HepG2 (cell line): ENCODE data around the gene LIME1. TPM values are rescaled to one million over a fixed set of nuclear protein-coding genes. Genes with fewer than 3 reads are reported as not detected.

ENCODE experiments used
- AGO1 ChIP-seq: fragments of 200-400 bp; formaldehyde crosslinking; IDR thresholded peaks from 2 replicates; pipeline ENCODE4 v1.6.1; 2017; ENCODE audit warnings: mild to moderate bottlenecking, low read depth, low read length, moderate library complexity; ENCODE audit not compliant: poor library complexity, severe bottlenecking
- CEBPG ChIP-seq: IDR thresholded peaks from 2 replicates; pipeline ENCODE4 v1.6.1; 2016
- CHD2 ChIP-seq: IDR thresholded peaks from 2 replicates; pipeline ENCODE4 v1.6.1; 2011; ENCODE audit warnings: low read depth, low read length, improper control_type of control experiment
- FOXA3 ChIP-seq: IDR thresholded peaks from 2 replicates; pipeline ENCODE4 v1.6.1; 2016; ENCODE audit warnings: missing genetic modification reagents, missing compliant biosample characterization
- HHEX ChIP-seq: IDR thresholded peaks from 2 replicates; pipeline ENCODE4 v1.6.1; 2016; ENCODE audit warnings: control low read depth
- IKZF1 ChIP-seq: fragments of 450-650 bp; IDR thresholded peaks from 2 replicates; pipeline ENCODE4 v1.7.1; 2016
- KDM3A ChIP-seq: IDR thresholded peaks from 2 replicates; pipeline ENCODE4 v1.6.1; 2018; ENCODE audit warnings: low read depth, missing compliant biosample characterization
- KLF11 ChIP-seq: IDR thresholded peaks from 2 replicates; pipeline ENCODE4 v1.6.1; 2016; ENCODE audit warnings: missing compliant biosample characterization
- RARA ChIP-seq: IDR thresholded peaks from 2 replicates; pipeline ENCODE4 v1.6.1; 2016; ENCODE audit warnings: missing genetic modification reagents, missing compliant biosample characterization
- REXO4 ChIP-seq: sonication (generic); formaldehyde crosslinking; IDR thresholded peaks from 2 replicates; pipeline ENCODE4 v1.8.0; 2022; ENCODE audit warnings: missing genetic modification reagents, mild to moderate bottlenecking, borderline replicate concordance
- SMAD9 ChIP-seq: sonication (generic); formaldehyde crosslinking; IDR thresholded peaks from 2 replicates; pipeline ENCODE4 v1.5.1; 2020; ENCODE audit warnings: mild to moderate bottlenecking, missing genetic modification reagents
- ZFP1 ChIP-seq: IDR thresholded peaks from 2 replicates; pipeline ENCODE4 v1.6.1; 2016
- ZNF101 ChIP-seq: sonication (generic); formaldehyde crosslinking; IDR thresholded peaks from 2 replicates; pipeline ENCODE4 v1.4.0; 2020; ENCODE audit warnings: mild to moderate bottlenecking, low read depth, missing genetic modification reagents, borderline replicate concordance
- ZNF335 ChIP-seq: sonication (generic); formaldehyde crosslinking; IDR thresholded peaks from 2 replicates; pipeline ENCODE4 v1.4.0; 2020; ENCODE audit warnings: missing genetic modification reagents
- ZNF768 ChIP-seq: sonication (generic); formaldehyde crosslinking; IDR thresholded peaks from 2 replicates; pipeline ENCODE4 v1.4.0; 2020; ENCODE audit warnings: missing genetic modification reagents
- ZSCAN20 ChIP-seq: sonication (generic); formaldehyde crosslinking; IDR thresholded peaks from 2 replicates; pipeline ENCODE4 v1.4.0; 2020; ENCODE audit warnings: missing genetic modification reagents, mild to moderate bottlenecking, borderline replicate concordance
- ZSCAN9 ChIP-seq: IDR thresholded peaks from 2 replicates; pipeline ENCODE4 v1.6.1; 2016; ENCODE audit warnings: borderline replicate concordance
- polyA plus RNA-seq, 8 experiments: library from polyadenylated mRNA; depleted of rRNA in 3 of 8; stranded (reverse) in 7 of 8; unstranded in 1 of 8; fragments of >200 nt; fragmentation: Illumina TruSeq in 4 of 8; extraction: Trizol in 4 of 8; gene quantifications; 2 replicates each; pipeline versions ENCODE4 v1.2.1 to v1.2.3, GENCODE V29; 2011 to 2016; ENCODE audit warnings: low read depth in 4 of 8, missing spikeins in 1 of 8, mixed read lengths in 1 of 8; ENCODE audit not compliant: insufficient read depth in 1 of 8
- total RNA-seq, 5 experiments: library from RNA; depleted of rRNA; stranded (reverse); fragments of >200 nt; fragmentation: Illumina TruSeq; extraction: Trizol; gene quantifications; 2 replicates each; pipeline ENCODE4 v1.2.3, GENCODE V29; 2016; ENCODE audit warnings: low read depth in 1 of 5
- TF ChIP-seq, protein P1 (sequence below), 2 experiments: sonication (generic) in 1 of 2; formaldehyde crosslinking in 1 of 2; IDR thresholded peaks; 2 replicates each; pipeline versions ENCODE4 v1.4.0 to v1.6.1; 2018 to 2020; ENCODE audit warnings: missing genetic modification reagents in 2 of 2, borderline replicate concordance in 1 of 2, low read depth in 1 of 2, mild to moderate bottlenecking in 1 of 2, missing biosample characterization in 1 of 2
- TF ChIP-seq, protein P2 (sequence below): sonication (generic); formaldehyde crosslinking; conservative IDR thresholded peaks from 2 replicates; pipeline ENCODE4 v1.5.0; 2020; ENCODE audit warnings: missing genetic modification reagents
- TF ChIP-seq, protein P3 (sequence below): IDR thresholded peaks from 2 replicates; pipeline ENCODE4 v1.4.0; 2020; ENCODE audit warnings: mild to moderate bottlenecking, missing genetic modification reagents
- TF ChIP-seq, protein P4 (sequence below): sonication (generic); formaldehyde crosslinking; IDR thresholded peaks from 2 replicates; pipeline ENCODE4 v1.4.0; 2020; ENCODE audit warnings: missing genetic modification reagents

LIME1 gene
- total and polyA plus RNA-seq, 2 of the 13 experiments (the other 11 are each of a cell fraction or from before 2014, with no cell fraction given) = 13.0 to 61.5 TPM

DNA sequence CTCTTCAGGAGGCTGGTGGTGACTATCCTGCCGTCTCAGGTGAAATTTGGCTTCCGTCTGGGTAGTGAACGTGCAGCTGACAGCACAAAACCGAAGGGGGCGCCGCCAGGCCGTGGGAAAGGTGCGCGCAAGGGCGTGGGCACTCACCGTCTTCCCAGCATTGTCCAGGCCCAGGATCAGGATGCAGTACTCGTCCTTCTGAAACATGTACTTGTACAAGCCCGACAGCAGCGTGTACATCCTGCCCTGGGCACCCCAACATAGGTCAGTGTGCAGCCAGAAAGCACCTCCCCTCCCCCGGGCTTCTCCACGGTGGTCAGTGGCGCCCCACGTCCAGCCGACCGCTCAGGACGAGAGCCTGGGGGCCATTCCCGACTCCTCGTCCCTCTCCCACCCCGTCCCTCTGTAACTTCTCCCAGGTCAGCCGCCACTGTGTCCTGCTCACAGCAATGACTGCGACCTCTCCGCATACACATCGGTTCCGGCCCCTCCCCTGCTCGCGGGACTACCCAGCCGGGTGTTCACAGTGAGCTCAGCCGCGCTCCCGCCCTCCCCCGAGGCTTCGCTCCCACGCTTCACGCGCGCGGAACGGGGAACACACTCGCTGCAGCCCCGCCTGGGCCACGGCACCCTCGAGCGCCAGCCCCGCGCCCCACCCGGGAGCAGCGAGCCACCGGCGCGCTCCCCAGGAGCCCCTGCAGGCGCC, 29.5 kb upstream of the LIME1 start (continued):
- TF ChIP-seq, protein P1, sequence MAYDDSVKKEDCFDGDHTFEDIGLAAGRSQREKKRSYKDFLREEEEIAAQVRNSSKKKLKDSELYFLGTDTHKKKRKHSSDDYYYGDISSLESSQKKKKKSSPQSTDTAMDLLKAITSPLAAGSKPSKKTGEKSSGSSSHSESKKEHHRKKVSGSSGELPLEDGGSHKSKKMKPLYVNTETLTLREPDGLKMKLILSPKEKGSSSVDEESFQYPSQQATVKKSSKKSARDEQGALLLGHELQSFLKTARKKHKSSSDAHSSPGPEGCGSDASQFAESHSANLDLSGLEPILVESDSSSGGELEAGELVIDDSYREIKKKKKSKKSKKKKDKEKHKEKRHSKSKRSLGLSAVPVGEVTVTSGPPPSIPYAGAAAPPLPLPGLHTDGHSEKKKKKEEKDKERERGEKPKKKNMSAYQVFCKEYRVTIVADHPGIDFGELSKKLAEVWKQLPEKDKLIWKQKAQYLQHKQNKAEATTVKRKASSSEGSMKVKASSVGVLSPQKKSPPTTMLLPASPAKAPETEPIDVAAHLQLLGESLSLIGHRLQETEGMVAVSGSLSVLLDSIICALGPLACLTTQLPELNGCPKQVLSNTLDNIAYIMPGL (CRISPR knock-in tag; IDR thresholded peaks at IDR 0.05; ENCODE audit: borderline replicate concordance in 1 of 2, low read depth in 1 of 2) = peak; percentile 97
- TF ChIP-seq, protein P2, sequence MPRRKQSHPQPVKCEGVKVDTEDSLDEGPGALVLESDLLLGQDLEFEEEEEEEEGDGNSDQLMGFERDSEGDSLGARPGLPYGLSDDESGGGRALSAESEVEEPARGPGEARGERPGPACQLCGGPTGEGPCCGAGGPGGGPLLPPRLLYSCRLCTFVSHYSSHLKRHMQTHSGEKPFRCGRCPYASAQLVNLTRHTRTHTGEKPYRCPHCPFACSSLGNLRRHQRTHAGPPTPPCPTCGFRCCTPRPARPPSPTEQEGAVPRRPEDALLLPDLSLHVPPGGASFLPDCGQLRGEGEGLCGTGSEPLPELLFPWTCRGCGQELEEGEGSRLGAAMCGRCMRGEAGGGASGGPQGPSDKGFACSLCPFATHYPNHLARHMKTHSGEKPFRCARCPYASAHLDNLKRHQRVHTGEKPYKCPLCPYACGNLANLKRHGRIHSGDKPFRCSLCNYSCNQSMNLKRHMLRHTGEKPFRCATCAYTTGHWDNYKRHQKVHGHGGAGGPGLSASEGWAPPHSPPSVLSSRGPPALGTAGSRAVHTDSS (CRISPR knock-in tag) = no peak
- TF ChIP-seq ZNF768 (CRISPR knock-in tag) (peak; percentile 43; the same call in 1 of the 2 replicates), ZNF101 (no peak), ZSCAN20 (CRISPR knock-in tag) (no peak), SMAD9 (CRISPR knock-in tag) (0 out of 2 replicates have a peak, but pooled peaks have one; percentile 17), ZSCAN9 (CRISPR knock-in tag) (0 out of 2 replicates have a peak, but pooled peaks have one; percentile 38), HHEX (CRISPR knock-in tag) (no peak), CHD2 (0 out of 2 replicates have a peak, but pooled peaks have one; percentile 24), ZFP1 (CRISPR knock-in tag) (0 out of 2 replicates have a peak, but pooled peaks have one; percentile 21), KLF11 (CRISPR knock-in tag) (peak; percentile 66; the same call in 1 of the 2 replicates), REXO4 (CRISPR knock-in tag) (no peak), RARA (CRISPR knock-in tag) (peak; percentile 53; the same call in 1 of the 2 replicates), FOXA3 (CRISPR knock-in tag) (peak; percentile 46; the same call in 1 of the 2 replicates), AGO1 (peak; percentile 6), IKZF1 (no peak), CEBPG (peak; percentile 11; the same call in 1 of the 2 replicates), KDM3A (peak; percentile 96), ZNF335 (no peak; the same call in 1 of the 2 replicates)
- TF ChIP-seq, protein P3, sequence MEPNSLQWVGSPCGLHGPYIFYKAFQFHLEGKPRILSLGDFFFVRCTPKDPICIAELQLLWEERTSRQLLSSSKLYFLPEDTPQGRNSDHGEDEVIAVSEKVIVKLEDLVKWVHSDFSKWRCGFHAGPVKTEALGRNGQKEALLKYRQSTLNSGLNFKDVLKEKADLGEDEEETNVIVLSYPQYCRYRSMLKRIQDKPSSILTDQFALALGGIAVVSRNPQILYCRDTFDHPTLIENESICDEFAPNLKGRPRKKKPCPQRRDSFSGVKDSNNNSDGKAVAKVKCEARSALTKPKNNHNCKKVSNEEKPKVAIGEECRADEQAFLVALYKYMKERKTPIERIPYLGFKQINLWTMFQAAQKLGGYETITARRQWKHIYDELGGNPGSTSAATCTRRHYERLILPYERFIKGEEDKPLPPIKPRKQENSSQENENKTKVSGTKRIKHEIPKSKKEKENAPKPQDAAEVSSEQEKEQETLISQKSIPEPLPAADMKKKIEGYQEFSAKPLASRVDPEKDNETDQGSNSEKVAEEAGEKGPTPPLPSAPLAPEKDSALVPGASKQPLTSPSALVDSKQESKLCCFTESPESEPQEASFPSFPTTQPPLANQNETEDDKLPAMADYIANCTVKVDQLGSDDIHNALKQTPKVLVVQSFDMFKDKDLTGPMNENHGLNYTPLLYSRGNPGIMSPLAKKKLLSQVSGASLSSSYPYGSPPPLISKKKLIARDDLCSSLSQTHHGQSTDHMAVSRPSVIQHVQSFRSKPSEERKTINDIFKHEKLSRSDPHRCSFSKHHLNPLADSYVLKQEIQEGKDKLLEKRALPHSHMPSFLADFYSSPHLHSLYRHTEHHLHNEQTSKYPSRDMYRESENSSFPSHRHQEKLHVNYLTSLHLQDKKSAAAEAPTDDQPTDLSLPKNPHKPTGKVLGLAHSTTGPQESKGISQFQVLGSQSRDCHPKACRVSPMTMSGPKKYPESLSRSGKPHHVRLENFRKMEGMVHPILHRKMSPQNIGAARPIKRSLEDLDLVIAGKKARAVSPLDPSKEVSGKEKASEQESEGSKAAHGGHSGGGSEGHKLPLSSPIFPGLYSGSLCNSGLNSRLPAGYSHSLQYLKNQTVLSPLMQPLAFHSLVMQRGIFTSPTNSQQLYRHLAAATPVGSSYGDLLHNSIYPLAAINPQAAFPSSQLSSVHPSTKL (CRISPR knock-in tag) = peak; percentile 50
- TF ChIP-seq, protein P4, sequence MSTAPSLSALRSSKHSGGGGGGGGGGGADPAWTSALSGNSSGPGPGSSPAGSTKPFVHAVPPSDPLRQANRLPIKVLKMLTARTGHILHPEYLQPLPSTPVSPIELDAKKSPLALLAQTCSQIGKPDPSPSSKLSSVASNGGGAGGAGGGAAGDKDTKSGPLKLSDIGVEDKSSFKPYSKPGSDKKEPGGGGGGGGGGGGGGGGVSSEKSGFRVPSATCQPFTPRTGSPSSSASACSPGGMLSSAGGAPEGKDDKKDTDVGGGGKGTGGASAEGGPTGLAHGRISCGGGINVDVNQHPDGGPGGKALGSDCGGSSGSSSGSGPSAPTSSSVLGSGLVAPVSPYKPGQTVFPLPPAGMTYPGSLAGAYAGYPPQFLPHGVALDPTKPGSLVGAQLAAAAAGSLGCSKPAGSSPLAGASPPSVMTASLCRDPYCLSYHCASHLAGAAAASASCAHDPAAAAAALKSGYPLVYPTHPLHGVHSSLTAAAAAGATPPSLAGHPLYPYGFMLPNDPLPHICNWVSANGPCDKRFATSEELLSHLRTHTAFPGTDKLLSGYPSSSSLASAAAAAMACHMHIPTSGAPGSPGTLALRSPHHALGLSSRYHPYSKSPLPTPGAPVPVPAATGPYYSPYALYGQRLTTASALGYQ (CRISPR knock-in tag) = no peak
